Activated B cell treated with CpG ODN at 0.5 μM for 24 hours (primary cell): ENCODE data around the gene SAFB. TPM values are rescaled to one million over a fixed set of nuclear protein-coding genes. Genes with fewer than 3 reads are reported as not detected.
A peak's percentile ranks its signal among the peaks of the same experiment; 100 is the strongest.

Experiments
- ATAC-seq: fragments of 200-7000 bp; cut with Tn5 transposase; one replicate; pipeline ENCODE4 v1.10.0; 2021; ENCODE audit warnings: low read depth, mild to moderate bottlenecking, moderate library complexity
- CTCF ChIA-PET: fragments of 350-600 bp; sonication (Branson Sonifier 250); formaldehyde crosslinking; loops from one replicate; lab custom pipeline; 2021; ENCODE audit warnings: antibody characterized with exemption; lab: Charles Lee
- POLR2A ChIA-PET: fragments of 350-600 bp; sonication (Branson Sonifier 250); formaldehyde crosslinking; loops from one replicate; lab custom pipeline; 2021; ENCODE audit warnings: antibody characterized with exemption; lab: Charles Lee
- DNase-seq: peaks from one replicate; pipeline ENCODE4 v3.0.0; 2022
- H3K27ac Mint-ChIP-seq: one replicate; pipeline ENCODE4 v1.8.0; 2020; ENCODE audit warnings: mixed read lengths
- H3K27me3 Mint-ChIP-seq: one replicate; pipeline ENCODE4 v1.8.0; 2021; ENCODE audit warnings: mixed read lengths
- H3K36me3 Mint-ChIP-seq: one replicate; pipeline ENCODE4 v1.8.0; 2021; ENCODE audit warnings: low read depth, mixed read lengths
- H3K4me1 Mint-ChIP-seq: one replicate; pipeline ENCODE4 v1.8.0; 2021; ENCODE audit warnings: mixed read lengths
- H3K4me3 Mint-ChIP-seq: one replicate; pipeline ENCODE4 v1.8.0; 2020; ENCODE audit warnings: mild to moderate bottlenecking, mixed read lengths
- H3K9me3 Mint-ChIP-seq: one replicate; pipeline ENCODE4 v1.8.0; 2020; ENCODE audit warnings: mixed read lengths
- CTCF ChIP-seq: fragments of 200-600 bp; IDR thresholded peaks from one replicate; pipeline ENCODE4 v1.8.0; 2022; ENCODE audit warnings: antibody characterized with exemption, mild to moderate bottlenecking
- intact Hi-C: fragments of 100-400 bp; cut with micrococcal nuclease; formaldehyde crosslinking; loops from one replicate; pipeline ENCODE4 v1.15.1; 2024
- total RNA-seq: library from RNA; stranded (reverse); gene quantifications from 2 replicates; pipeline ENCODE4 v1.2.3, GENCODE V29; 2022

The SAFB gene
- total RNA-seq, 1 donor from 2014 or later, result 171 TPM

- ATAC-seq, result peak; percentile 11
- peak; percentile 31 for DNase-seq
- Mint-ChIP-seq H3K36me3 (peaks cover 80% of the 10 kb centered on the region), H3K9me3 (no peaks in the 10 kb centered on the region), H3K27me3 (peaks cover 2% of the 10 kb centered on the region), H3K4me3 (peak overlapping the region; percentile 50), H3K4me1 (peaks cover 84% of the 10 kb centered on the region), H3K27ac (peak overlapping the region; percentile 68)
- TF ChIP-seq CTCF, result no peak
- ChIA-PET POLR2A (interaction anchor here (0.5 to 1.0 kb wide), 2 partner anchors 61 to 177 kb away, joined by 3 to 9 read pairs; no protein-coding TSS in a partner anchor), CTCF (no interaction called here)
- intact Hi-C loops, result no loop called here
Measured at GRCh38 chr19:5627395-5627904, 4.6 kb downstream of the SAFB start.

GRCh38 chr19:5628461-5628860, 5.6 kb downstream of the SAFB start:
- ATAC-seq (no peak), DNase-seq (no peak)
- Mint-ChIP-seq H3K27ac (peak overlapping the region; percentile 91), H3K9me3 (no peaks in the 10 kb centered on the region), H3K4me3 (peak overlapping the region; percentile 69), H3K27me3 (no peaks in the 10 kb centered on the region), H3K36me3 (peaks cover 78% of the 10 kb centered on the region), H3K4me1 (peaks cover 86% of the 10 kb centered on the region)
- TF ChIP-seq CTCF, result no peak
- ChIA-PET POLR2A (interaction anchor here (0.6 kb wide), 1 partner anchor 12 kb away, joined by 6 read pairs; no protein-coding TSS in a partner anchor), CTCF (no interaction called here)
- intact Hi-C loops, result no loop called here

- peak; percentile 82 for ATAC-seq
- ChIA-PET POLR2A (interaction anchor here (0.5 to 0.6 kb wide), 2 partner anchors 12 to 290 kb away, joined by 3 to 6 read pairs; no protein-coding TSS in a partner anchor), CTCF (no interaction called here)
- peak; percentile 45 for DNase-seq
- H3K36me3 Mint-ChIP-seq, result peaks cover 75% of the 10 kb centered on the region
- H3K27ac Mint-ChIP-seq, result peak overlapping the region; percentile 91
- TF ChIP-seq CTCF, result no peak
- no peaks in the 10 kb centered on the region for H3K9me3 Mint-ChIP-seq
- peak overlapping the region; percentile 69 for H3K4me3 Mint-ChIP-seq
- no peaks in the 10 kb centered on the region for H3K27me3 Mint-ChIP-seq
- intact Hi-C loops, result no loop called here
- H3K4me1 Mint-ChIP-seq, result peaks cover 85% of the 10 kb centered on the region
Measured at GRCh38 chr19:5628919-5629481, 6.1 kb downstream of the SAFB start.

GRCh38 chr19:5631567-5632240, 8.8 kb downstream of the SAFB start:
- ATAC-seq (no peak), DNase-seq (no peak)
- H3K27ac Mint-ChIP-seq, result no peak overlapping the region
- intact Hi-C loops, result no loop called here
- H3K36me3 Mint-ChIP-seq, result peaks cover 60% of the 10 kb centered on the region
- CTCF ChIA-PET, result no interaction called here
- no peaks in the 10 kb centered on the region for H3K9me3 Mint-ChIP-seq
- POLR2A ChIA-PET, result no interaction called here
- H3K4me1 Mint-ChIP-seq, result peaks cover 68% of the 10 kb centered on the region
- H3K4me3 Mint-ChIP-seq, result no peak overlapping the region
- no peaks in the 10 kb centered on the region for H3K27me3 Mint-ChIP-seq
- no peak for TF ChIP-seq CTCF

- Mint-ChIP-seq H3K36me3 (peaks cover 58% of the 10 kb centered on the region), H3K4me1 (peaks cover 65% of the 10 kb centered on the region), H3K27me3 (no peaks in the 10 kb centered on the region), H3K27ac (no peak overlapping the region), H3K9me3 (no peaks in the 10 kb centered on the region), H3K4me3 (no peak overlapping the region)
- intact Hi-C loops, result no loop called here
- ChIA-PET CTCF (no interaction called here), POLR2A (no interaction called here)
- TF ChIP-seq CTCF, result no peak
- DNase-seq (no peak), ATAC-seq (no peak)
Measured at GRCh38 chr19:5632241-5632612, 9.3 kb downstream of the SAFB start.
